Stimulated activated CD8-positive, alpha-beta memory T cell treated with anti-CD3 and anti-CD28 coated beads, Interleukin-7, amount 100 ng/mL, for 4 hours (primary cell): ENCODE results near the gene SLC6A4.
"Not testable (repeated sequence)": the region's sequence is repeated elsewhere in the genome, so short reads cannot be mapped to it uniquely, and the experiment has no call there.

ENCODE experiments used
- DNase-seq, 2 donors: peaks; one replicate each; pipeline ENCODE4 v3.0.0-alpha.2; 2020; ENCODE audit warnings: low read depth in 2 of 2

Gene SLC6A4

DNA sequence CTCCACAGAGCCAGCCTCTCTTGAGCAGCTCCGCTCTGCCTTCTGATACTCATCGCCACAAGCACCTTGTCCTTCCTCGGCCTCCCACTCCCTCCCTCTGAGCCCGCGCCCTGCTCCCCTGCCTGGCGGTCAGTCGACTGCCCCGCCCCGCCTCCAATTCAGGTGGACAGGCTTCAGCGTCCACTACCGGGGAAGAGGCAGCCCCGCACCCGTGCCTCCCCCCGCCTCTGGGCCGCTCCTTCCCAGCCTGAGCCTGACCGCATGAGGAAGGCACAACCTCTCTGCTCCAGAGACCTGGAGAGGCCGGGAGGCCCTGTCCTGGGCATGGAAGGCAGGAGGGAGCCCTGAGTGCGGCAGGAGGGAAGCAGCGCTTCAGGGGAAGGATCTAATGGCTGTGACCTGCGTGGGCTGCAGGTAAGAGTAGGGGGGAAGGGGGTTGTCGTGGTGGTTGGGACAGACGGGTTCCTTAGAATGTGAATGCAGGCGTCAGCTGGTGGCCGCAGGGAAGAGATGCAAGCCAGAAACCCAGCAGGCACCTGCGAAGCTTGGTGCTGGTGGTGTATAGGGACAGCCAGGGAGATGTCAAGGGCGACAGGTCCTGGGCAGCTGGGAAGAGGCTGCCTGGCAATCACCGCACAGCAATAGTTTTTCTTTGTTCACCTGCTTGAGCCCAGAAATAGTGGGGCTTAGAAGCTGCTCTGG lies 3.0 kb upstream of the SLC6A4 start:
- no peak for DNase-seq

DNA sequence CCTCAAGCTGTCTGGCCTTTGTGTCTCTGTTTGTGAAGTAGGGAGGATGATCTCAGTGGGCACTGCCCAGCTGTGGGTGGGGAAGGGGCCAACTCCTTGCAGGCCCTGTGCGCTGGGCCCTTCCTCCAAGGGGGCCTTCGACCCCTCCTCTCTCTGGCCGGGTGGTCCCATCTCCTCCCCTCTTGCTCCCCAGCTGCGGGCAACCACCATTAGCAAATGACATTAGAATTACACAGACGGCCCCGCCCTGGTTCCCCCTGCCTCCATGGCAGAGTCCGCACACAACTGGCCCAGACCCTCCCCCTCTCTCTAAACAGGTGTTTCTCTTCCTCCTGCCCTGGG lies 2.5 kb upstream of the SLC6A4 start:
- no peak for DNase-seq

GRCh38 chr17:30237296-30238002 lies 2.0 kb upstream of the SLC6A4 start:
- DNase-seq: no peak

DNA sequence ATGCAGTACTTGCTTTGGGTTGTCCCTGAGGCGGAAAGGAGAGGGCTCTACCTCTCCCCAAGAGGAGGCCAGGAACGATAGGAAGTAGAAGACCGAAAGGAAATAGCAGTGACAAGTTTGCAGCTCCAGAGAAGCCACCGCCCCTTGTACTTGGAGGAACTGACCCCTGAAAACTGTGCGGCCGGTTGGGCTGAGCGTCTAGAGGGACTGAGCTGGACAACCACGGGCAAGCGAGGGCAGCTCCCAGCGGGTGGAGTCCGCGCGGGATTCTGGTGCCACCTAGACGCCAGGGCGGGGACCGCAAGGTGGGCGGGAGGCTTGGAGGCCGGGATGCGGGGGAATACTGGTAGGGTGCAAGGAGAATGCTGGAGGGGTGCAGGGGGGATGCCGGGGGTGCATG lies 1.3 kb upstream of the SLC6A4 start:
- DNase-seq: no peak

DNA sequence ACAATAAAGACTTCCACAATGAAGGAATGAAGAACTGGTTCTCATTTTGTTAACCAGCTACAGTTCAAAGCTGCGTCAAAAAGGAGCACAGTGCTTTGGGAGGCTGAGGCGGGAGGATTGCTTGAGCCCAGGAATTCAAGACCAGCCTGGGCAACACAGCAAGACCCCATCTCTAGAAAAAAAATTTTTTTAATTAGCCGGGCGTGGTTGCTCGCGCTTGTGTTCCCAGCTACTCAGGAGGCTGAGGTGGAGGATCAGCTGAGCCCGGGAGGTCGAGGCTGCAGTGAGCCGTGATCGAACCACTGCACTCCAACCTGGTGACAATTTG lies 764 bp upstream of the SLC6A4 start:
- no peak for DNase-seq

DNA sequence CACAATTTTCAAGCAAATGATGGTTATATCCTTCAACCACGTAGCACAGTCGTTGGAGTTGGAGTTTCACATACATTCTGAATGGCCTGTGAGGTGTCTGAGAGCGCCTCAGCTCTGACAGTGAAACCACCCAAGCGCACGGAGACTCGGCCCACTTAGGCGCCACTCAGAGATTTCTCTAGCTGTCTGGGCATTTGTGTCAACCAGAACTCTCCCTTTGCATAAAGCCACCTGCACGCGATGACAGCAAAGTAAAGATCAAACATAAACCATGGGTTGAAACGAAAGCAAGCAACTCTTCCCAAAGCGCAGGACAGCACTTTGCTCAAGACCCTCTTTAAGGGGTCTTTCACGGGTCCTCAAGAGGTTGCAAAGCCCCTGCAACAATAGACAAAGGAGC lies 533 bp downstream of the SLC6A4 start:
- DNase-seq: no peak

GRCh38 chr17:30234296-30234695 lies 1.2 kb downstream of the SLC6A4 start:
- no peak for DNase-seq

DNA sequence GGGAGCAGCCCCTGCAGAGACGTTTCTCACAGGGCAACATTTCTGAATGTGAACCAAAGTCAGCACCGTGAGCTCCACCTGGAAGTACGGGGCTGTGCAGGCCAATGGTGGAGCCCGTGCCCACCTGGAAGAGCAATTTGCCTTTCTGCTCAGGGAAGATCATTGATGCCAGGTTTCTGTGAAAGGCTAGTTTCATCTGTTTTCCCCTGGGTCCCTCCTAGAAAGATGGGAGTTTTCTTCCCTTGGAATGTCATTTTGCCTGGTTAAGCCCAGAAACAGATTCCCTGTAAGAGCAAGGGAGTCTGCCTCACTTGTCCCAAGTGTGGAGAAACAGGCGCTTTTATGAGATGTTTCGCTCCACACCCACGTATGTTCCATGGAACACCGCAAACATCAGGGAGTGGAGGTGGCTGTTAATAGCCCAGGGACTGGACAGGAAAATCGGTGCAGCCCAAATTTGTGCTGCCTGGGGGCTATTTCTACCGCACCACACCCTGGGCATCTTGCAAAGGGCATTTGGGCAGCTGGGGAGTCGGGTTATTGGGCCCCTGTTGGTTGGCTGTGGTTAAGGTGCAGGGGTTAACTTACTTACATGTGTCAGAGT lies 2.6 kb downstream of the SLC6A4 start:
- no peak for DNase-seq

DNA sequence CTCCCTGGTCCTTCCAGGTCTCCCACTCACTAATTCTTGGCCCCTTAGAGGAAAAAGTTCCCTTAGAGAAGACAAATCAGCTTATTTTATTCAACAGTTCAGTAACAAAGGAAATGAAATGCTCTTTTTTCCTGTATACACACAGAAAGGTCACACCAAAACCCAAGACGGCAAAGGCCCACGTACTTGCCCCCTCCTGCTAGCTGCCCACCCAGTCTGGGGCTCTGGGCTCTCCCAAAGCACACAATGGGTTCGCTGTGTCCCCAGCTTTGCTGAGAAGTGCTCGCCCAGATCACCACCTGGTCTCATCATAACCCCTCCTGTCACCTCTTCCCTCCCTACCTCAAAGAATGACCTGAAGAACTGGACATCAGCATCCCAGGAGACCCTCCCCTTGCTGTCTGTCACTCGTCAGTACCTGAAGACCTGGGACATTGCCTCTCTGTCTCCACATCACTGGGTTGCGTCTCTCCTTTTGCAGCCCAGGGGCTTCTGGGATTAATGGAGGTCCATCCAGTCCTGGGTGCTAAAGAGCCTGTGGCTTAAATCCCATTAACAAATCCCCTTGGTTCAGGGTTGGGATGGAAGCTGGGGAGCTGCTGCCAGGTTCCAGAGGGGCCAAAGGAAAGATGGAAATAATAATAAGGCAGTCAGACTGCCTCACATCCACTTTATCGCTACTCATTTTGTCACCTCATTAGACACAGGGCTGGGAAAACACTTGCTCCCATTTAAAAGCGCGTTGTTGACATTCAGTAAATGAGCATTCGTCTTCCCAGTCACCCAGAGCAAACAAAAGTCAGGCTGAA lies 3.3 kb downstream of the SLC6A4 start:
- DNase-seq: no peak

DNA sequence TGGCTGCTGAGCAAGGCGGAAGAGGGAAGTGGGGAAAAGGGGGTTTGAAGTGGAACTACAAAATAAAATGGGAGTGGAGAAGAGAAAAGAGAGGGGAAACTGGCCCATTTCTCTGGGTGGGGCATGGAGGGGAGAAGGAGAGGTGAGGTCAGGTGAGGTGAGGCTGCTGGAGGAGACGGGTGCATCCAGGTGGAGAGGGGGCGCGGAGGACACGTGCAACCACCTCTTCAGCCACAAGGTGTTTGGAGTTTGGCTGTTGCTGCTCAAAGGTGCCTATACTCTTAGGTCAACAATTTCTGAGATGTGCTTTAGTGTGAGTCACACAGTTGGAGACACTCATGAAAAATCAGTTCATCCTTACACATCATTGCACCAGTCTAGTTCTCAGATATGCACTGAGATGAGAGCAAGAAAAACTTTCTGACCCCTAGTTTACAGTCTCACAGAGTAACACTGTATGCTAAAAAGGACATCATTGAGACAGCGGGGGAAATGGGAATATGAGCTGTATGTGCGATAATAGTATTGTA lies 4.8 kb downstream of the SLC6A4 start:
- DNase-seq: no peak

DNA sequence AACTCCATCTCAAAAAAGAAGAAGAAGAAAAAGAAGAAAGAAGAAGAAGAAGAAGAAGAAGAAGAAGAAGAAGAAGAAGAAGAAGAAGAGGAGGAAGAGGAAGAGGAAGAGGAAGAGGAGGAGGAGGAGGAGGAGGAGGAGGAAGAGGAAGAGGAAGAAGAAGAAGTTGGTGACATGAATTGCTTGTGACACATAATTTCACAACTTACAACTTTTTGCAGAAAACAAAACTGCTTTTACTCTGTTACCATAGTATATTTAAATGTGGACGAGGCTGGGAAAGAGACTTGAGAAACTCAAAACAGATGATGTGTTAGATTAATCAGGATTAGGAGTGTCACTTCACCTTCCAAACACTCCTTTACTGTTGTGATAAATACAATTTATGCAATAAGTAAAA lies 5.5 kb downstream of the SLC6A4 start:
- DNase-seq: not testable (repeated sequence)

- DNase-seq: no peak
Observed at GRCh38 chr17:30229012-30229411, 6.5 kb downstream of the SLC6A4 start.

DNA sequence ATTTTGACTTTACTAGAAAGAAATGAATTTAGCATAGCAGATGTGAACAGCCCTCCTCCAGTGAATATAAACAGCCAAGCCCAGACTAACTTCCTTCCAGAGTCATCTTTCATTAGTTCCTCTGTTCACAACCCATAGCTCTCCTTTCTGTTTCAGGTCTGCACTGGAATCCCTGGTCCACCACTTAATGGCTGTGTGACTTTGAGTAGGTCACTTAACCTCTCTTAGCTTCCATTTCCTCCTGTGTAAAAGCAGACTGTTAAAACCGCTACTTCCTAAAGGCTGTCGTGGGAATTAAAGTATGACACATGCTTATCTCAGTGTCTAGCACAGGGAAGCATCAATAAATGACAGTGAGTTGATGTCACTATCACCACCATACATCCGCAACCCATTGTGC lies 7.5 kb downstream of the SLC6A4 start:
- no peak for DNase-seq

- no peak for DNase-seq
Observed at GRCh38 chr17:30226878-30227277, 8.6 kb downstream of the SLC6A4 start.

DNA sequence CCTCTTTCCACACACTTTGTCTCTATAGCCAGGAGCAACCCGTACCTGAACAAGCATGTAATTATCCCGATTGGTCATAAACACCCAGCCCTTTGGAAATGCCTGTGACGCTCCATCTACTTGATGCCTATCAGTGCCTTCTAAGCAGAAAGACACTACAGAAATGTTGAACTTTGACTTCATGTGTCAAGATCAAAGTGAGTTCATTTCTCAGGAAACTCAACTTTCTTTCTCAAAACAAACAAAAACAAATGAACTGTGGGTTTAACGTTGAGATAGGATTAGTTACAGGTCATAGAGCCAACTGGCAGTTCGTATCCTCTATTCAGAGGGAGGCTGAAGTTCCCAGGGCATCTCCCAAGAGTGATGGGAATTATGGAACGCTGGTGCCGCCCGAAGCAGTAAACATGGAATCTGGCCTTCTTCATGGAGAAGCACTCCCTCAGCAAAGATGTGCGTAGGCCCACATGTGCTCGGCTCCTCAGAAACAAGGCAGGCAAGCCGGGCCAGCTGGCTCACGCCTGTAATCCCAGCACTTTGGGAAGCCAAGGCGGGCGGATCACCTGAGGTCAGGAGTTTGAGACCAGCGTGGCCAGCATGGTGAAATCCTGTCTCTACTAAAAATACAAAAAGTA lies 9.5 kb downstream of the SLC6A4 start:
- DNase-seq: no peak

GRCh38 chr17:30225112-30225511 lies 10.4 kb downstream of the SLC6A4 start:
- no peak for DNase-seq

DNA sequence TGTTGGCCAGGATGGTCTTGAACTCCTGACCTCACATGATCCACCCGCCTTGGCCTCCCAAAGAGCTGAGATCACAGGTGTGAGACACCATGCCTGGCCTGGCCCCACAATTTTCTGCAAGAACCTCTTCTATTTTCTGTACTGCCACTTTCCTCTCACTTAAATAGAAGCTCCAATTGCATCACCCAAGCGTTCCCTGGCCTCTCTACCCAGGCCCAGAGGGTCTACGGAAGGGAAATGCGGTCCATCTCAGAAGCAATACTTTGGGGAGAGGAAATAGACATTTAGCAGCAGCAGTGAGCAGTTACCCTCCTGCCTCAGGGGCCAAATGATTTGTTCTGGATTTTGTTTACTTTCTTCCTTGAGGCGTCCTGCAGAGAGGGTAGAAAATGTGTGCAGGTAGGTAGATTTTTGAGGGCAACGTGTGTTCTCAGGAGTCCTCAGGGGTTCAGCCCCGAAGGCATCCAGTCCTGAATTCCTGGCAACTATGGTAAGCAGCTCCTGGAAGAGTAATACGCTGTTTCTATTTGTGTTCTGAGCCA lies 11.0 kb downstream of the SLC6A4 start:
- DNase-seq: no peak

- no peak for DNase-seq
Observed at GRCh38 chr17:30222721-30223175, 12.7 kb downstream of the SLC6A4 start.

DNA sequence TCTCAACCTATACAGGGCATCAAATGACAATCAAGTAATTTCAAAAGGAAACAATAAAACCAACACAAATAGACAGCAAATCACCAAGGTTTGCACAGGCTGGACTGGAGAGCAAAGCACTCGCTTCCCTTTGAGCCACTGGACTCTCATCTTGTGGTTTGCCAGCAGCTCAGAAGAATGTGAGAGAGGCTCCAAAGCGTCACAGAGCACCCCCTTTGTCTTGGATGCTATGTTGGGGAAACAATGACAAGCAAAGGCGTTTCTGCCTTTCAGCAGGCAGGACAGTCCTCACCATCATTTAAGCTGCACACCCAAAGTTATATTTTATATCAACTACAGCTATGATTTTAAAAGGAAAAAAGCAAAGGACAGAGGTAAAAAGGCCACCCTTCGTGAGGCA lies 13.2 kb downstream of the SLC6A4 start:
- no peak for DNase-seq

- no peak for DNase-seq
Observed at GRCh38 chr17:30221346-30221745, 14.2 kb downstream of the SLC6A4 start.

- no peak for DNase-seq
Observed at GRCh38 chr17:30220414-30220813, 15.1 kb downstream of the SLC6A4 start.

DNA sequence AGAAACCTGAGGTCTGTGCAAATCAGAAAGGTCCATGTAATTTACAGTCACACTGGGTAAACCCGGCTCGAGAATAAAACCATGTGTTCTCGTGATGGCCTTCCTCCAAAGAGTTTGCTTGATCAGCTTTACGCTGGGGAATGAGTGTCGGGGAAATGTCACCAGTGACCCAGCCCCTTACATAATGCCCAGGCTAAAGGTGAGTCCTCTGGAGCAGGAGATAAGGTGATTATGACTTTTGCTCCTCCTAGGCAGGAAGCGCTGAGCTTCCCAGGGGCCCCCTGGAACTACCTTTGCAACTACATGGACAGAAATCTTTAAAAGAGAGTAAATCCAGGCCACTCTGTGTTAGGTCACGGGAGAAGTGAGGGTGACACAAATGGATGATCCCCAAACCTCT lies 15.7 kb downstream of the SLC6A4 start:
- DNase-seq: no peak
